Endothelial cell of umbilical vein (primary cell): ENCODE measurements around the gene TMEM107. TPM values are rescaled to one million over a fixed set of nuclear protein-coding genes. Genes with fewer than 3 reads are reported as not detected.

Experiments used
- BruUV-seq: library from RNA; stranded (reverse); fragments of 400-500 nt; replicated peaks from 2 replicates; lab custom pipeline; 2021; lab: Mats Ljungman, UMichigan
- CTCF ChIA-PET: fragments of 300-600, 350-600 bp; sonication (Branson Sonifier 250); formaldehyde crosslinking; loops from one replicate; lab custom pipeline; 2021; ENCODE audit warnings: antibody characterized with exemption, inconsistent platforms; lab: Charles Lee
- POLR2A ChIA-PET: fragments of 300-600, 350-600 bp; sonication (Branson Sonifier 250); formaldehyde crosslinking; loops from one replicate; lab custom pipeline; 2021; ENCODE audit warnings: antibody characterized with exemption, inconsistent platforms; lab: Charles Lee
- DNase-seq: peaks from one replicate; pipeline ENCODE4 v3.0.0-alpha.2; 2011; ENCODE audit warnings: low read depth, low spot score
- FAIRE-seq: peaks from 2 replicates; lab custom pipeline; 2011; peaks lifted over from hg19 to GRCh38; lab: Jason Lieb, UNC
- H2AFZ ChIP-seq: 2 replicates; pipeline ENCODE4 v1.6.0; 2012; ENCODE audit warnings: low read depth, low read length, control low read depth, inconsistent platforms
- H3K27ac ChIP-seq: 2 replicates; pipeline ENCODE4 v1.5.1; 2011; ENCODE audit warnings: low read depth, mild to moderate bottlenecking, control low read depth, low read length, moderate library complexity; ENCODE audit not compliant: insufficient read depth
- H3K27me3 ChIP-seq, 2 experiments: 2 replicates each; pipeline versions ENCODE4 v1.6.0 to v1.6.1; 2011; ENCODE audit warnings: low read length in 2 of 2, mixed read lengths in 1 of 2; ENCODE audit not compliant: control insufficient read depth in 2 of 2, insufficient read depth in 2 of 2
- H3K36me3 ChIP-seq, 2 experiments: 2 replicates in 1 of 2; 3 replicates in 1 of 2; pipeline ENCODE4 v1.5.1; 2011; ENCODE audit warnings: low read length in 2 of 2, mild to moderate bottlenecking in 1 of 2, moderate library complexity in 1 of 2; ENCODE audit not compliant: control insufficient read depth in 2 of 2, insufficient read depth in 2 of 2; ENCODE audit errors: extremely low read depth in 1 of 2
- H3K4me1 ChIP-seq: 3 replicates; pipeline ENCODE4 v1.5.1; 2011; ENCODE audit warnings: mild to moderate bottlenecking, low read length; ENCODE audit not compliant: control insufficient read depth, insufficient read depth; ENCODE audit errors: extremely low read depth
- H3K4me2 ChIP-seq: 2 replicates; pipeline ENCODE4 v1.6.1; 2011; ENCODE audit warnings: low read length, control low read depth, mixed read lengths; ENCODE audit not compliant: insufficient read depth
- H3K4me3 ChIP-seq, 3 experiments: fragments of 200-600 bp in 1 of 3; sonication (generic), shearing (Covaris generic) in 1 of 3; replicated peaks in 1 of 3; 2 replicates each; pipeline ENCODE4 v1.5.1; 2011 to 2016; ENCODE audit warnings: control low read depth in 3 of 3, low read length in 3 of 3, mild to moderate bottlenecking in 2 of 3, inconsistent platforms in 1 of 3, low read depth in 1 of 3, moderate library complexity in 1 of 3; ENCODE audit not compliant: insufficient read depth in 1 of 3
- H3K79me2 ChIP-seq: 2 replicates; pipeline ENCODE4 v1.6.0; 2012; ENCODE audit warnings: low read length, inconsistent platforms; ENCODE audit not compliant: control insufficient read depth, insufficient read depth
- H3K9ac ChIP-seq: replicated peaks from 2 replicates; pipeline ENCODE3; 2011; ENCODE audit warnings: low read length, control low read depth; ENCODE audit not compliant: insufficient read depth; ENCODE audit errors: extremely low read depth
- H3K9me1 ChIP-seq: replicated peaks from 3 replicates; pipeline ENCODE4 v1.6.0; 2011; ENCODE audit warnings: mild to moderate bottlenecking, low read length; ENCODE audit not compliant: control insufficient read depth, insufficient read depth; ENCODE audit errors: extremely low read depth
- H3K9me3 ChIP-seq: replicated peaks from 2 replicates; pipeline ENCODE4 v1.5.1; 2012; ENCODE audit warnings: low read length, inconsistent platforms; ENCODE audit not compliant: control insufficient read depth, insufficient read depth
- H4K20me1 ChIP-seq: replicated peaks from 2 replicates; pipeline ENCODE3; 2011; ENCODE audit warnings: mild to moderate bottlenecking, low read length; ENCODE audit not compliant: control insufficient read depth, insufficient read depth; ENCODE audit errors: extremely low read depth
- CTCF ChIP-seq, 2 donors: IDR thresholded peaks; 1 replicate in 1 of 2; 2 replicates in 1 of 2; pipeline ENCODE4 v1.5.1; 2011; ENCODE audit warnings: low read length in 2 of 2, mild to moderate bottlenecking in 2 of 2, moderate library complexity in 2 of 2, control low read depth in 1 of 2, inconsistent platforms in 1 of 2, low read depth in 1 of 2; ENCODE audit not compliant: insufficient read depth in 1 of 2; ENCODE audit errors: extremely low read depth in 1 of 2
- EZH2 ChIP-seq: IDR thresholded peaks from 2 replicates; pipeline ENCODE4 v1.6.1; 2012; ENCODE audit warnings: borderline replicate concordance, low read depth, mild to moderate bottlenecking, moderate library complexity, low read length, inconsistent platforms; ENCODE audit not compliant: severe bottlenecking
- MAX ChIP-seq: IDR thresholded peaks from 2 replicates; pipeline ENCODE4 v1.6.1; 2011; ENCODE audit not compliant: insufficient read depth, insufficient read length
- MYC ChIP-seq: IDR thresholded peaks from one replicate; pipeline ENCODE4 v1.6.1; 2011; ENCODE audit warnings: mild to moderate bottlenecking, low read depth, low read length
- POLR2AphosphoS5 ChIP-seq: IDR thresholded peaks from 2 replicates; pipeline ENCODE4 v1.6.1; 2012; ENCODE audit warnings: low read depth, mild to moderate bottlenecking, control low read depth, low read length, moderate library complexity; ENCODE audit not compliant: insufficient read depth
- dilution Hi-C: fragments of 300-500 bp; cut with MboI; formaldehyde crosslinking; loops from one replicate; pipeline ENCODE4 v1.15.0; 2019; ENCODE audit warnings: low sequenced_read_pairs; ENCODE audit not compliant: extremely low pct_ligation_motif_present
- intact Hi-C: fragments of 100-400 bp; cut with micrococcal nuclease; formaldehyde crosslinking; loops from one replicate; pipeline ENCODE4 v1.10.0; 2022
- polyA plus RNA-seq, 4 experiments: library from polyadenylated mRNA; depleted of rRNA in 3 of 4; stranded (reverse) in 3 of 4; unstranded in 1 of 4; fragments of >200 nt; gene quantifications; 2 replicates each; pipeline versions ENCODE4 v1.2.1 to v1.2.3, GENCODE V29; 2011 to 2012; ENCODE audit warnings: missing spikeins in 1 of 4
- total RNA-seq: library from RNA; stranded (reverse); gene quantifications from 2 replicates; pipeline ENCODE4 v1.2.3, GENCODE V29; 2021

The TMEM107 gene
- total and polyA plus RNA-seq, 2 donors (not counting 3 experiments of a cell fraction or from before 2014, with no cell fraction given): 20.4 to 31.6 TPM

- Histone ChIP-seq H3K36me3 (no peaks in the 10 kb centered on the region), H3K4me2 (peak within 1 kb of the TSS; percentile 77), H2AFZ (peak within 1 kb of the TSS; percentile 86), H3K9me1 (no peaks in the 10 kb centered on the region), H3K27me3 (peaks cover 8 to 14% of the 10 kb centered on the region in 2 experiments), H3K9me3 (no peaks in the 10 kb centered on the region), H3K9ac (peak within 1 kb of the TSS; percentile 40), H4K20me1 (peaks cover 3% of the 10 kb centered on the region), H3K79me2 (no peaks in the 10 kb centered on the region), H3K4me1 (peaks cover 33% of the 10 kb centered on the region), H3K4me3 (peak within 1 kb of the TSS; percentile 51 to 60 (median 55)), H3K27ac (no peak within 1 kb of the TSS)
- CTCF ChIA-PET: interaction anchor here (0.8 to 2.8 kb wide), 6 partner anchors 15 to 50 kb away, joined by 3 to 19 read pairs (median 6); no protein-coding TSS in a partner anchor
- no TSS peak for BruUV-seq
- dilution Hi-C loops (no loop called here), intact Hi-C loops (loop anchor here (5.0 kb wide), 1 partner anchor 282 kb away; no protein-coding TSS in a partner anchor)
- DNase-seq (peak; percentile 7), FAIRE-seq (no peak)
- TF ChIP-seq EZH2 (no peak), MYC (no peak), CTCF (IDR thresholded peaks at IDR 0.05; ENCODE audit: extremely low read depth in 1 of 2, insufficient read depth in 1 of 2, low read depth in 1 of 2, low read length in 2 of 2) (no peak), MAX (no peak), POLR2AphosphoS5 (no peak)
- POLR2A ChIA-PET: interaction anchor here (1.7 kb wide), 1 partner anchor 49 kb away, joined by 8 read pairs; no protein-coding TSS in a partner anchor
Measured at GRCh38 chr17:8123695-8124349, 52.4 kb downstream of the TMEM107 start, which contains the start of gene HES7. Gene HES7 (minus strand): TSS chr17:8124106. CDS start chr17:8124084, 22 bp downstream.
